A549 (cell line): ENCODE results near the gene DVL1. TPM values are rescaled to one million over a fixed set of nuclear protein-coding genes. Genes with fewer than 3 reads are reported as not detected.

Experiments used
- ATAC-seq, 2 experiments: fragments of 200-7000 bp in 1 of 2; fragments of >200 bp in 1 of 2; cut with Nextera tagmentation in 1 of 2; cut with Tn5 transposase in 1 of 2; 3 replicates each; pipeline versions ENCODE4 v1.8.0 to v1.9.1; 2018 to 2020; ENCODE audit warnings: mild to moderate bottlenecking in 1 of 2, moderate library complexity in 1 of 2
- CTCF ChIA-PET: fragments of 300-600 bp; sonication (Branson Sonifier 250); formaldehyde crosslinking; extraction: SDS; loops from one replicate; lab custom pipeline; 2021; ENCODE audit warnings: antibody characterized with exemption, inconsistent platforms; lab: Yijun Ruan, JAX
- POLR2A ChIA-PET: fragments of 350-600 bp; formaldehyde crosslinking; extraction: SDS; loops from one replicate; lab custom pipeline; 2021; ENCODE audit warnings: antibody characterized with exemption, inconsistent platforms; lab: Yijun Ruan, JAX
- DNase-seq, 2 experiments: peaks; one replicate each; pipeline versions ENCODE4 v3.0.0 to v3.0.0-alpha.2; 2011 to 2016; ENCODE audit warnings: low read depth in 1 of 2, low spot score in 1 of 2
- FAIRE-seq: peaks from 2 replicates; lab custom pipeline; 2011; peaks lifted over from hg19 to GRCh38; lab: Jason Lieb, UNC
- H3K27ac ChIP-seq, 2 experiments: fragments of >200 bp; sonication (Bioruptor Twin); formaldehyde crosslinking; 3 replicates each; pipeline ENCODE4 v1.5.1; 2016 to 2017
- H3K4me1 ChIP-seq: fragments of >200 bp; sonication (Bioruptor Twin); formaldehyde crosslinking; 3 replicates; pipeline ENCODE4 v1.6.1; 2016
- H3K4me2 ChIP-seq: fragments of >200 bp; sonication (Bioruptor Twin); formaldehyde crosslinking; 3 replicates; pipeline ENCODE4 v1.6.1; 2016
- H3K4me3 ChIP-seq: fragments of >200 bp; sonication (Bioruptor Twin); formaldehyde crosslinking; 3 replicates; pipeline ENCODE4 v1.5.1; 2016
- H3K9me3 ChIP-seq: fragments of >200 bp; sonication (Bioruptor Twin); formaldehyde crosslinking; 3 replicates; pipeline ENCODE4 v1.6.1; 2016
- CEBPB ChIP-seq, 2 experiments: fragments of >200 bp in 1 of 2; sonication (Bioruptor Twin) in 1 of 2; formaldehyde crosslinking in 1 of 2; IDR thresholded peaks; 2 replicates each; pipeline ENCODE4 v1.6.1; 2012 to 2016
- CHD4 ChIP-seq: fragments of 200-600 bp; sonication (generic); IDR thresholded peaks from 2 replicates; pipeline ENCODE4 v1.6.1; 2016; ENCODE audit warnings: antibody characterized with exemption, mild to moderate bottlenecking, borderline replicate concordance
- EHF ChIP-seq: fragments of 250-450 bp; sonication (Bioruptor Pico); IDR thresholded peaks from 2 replicates; pipeline ENCODE4 v1.5.0; 2020; ENCODE audit warnings: mild to moderate bottlenecking
- ESRRA ChIP-seq: fragments of 150-350 bp; IDR thresholded peaks from 2 replicates; pipeline ENCODE4 v1.6.1; 2014; ENCODE audit warnings: mild to moderate bottlenecking, low read length, borderline replicate concordance
- FOSB ChIP-seq: fragments of 250-450 bp; sonication (Bioruptor Pico); IDR thresholded peaks from 2 replicates; pipeline ENCODE4 v1.5.0; 2020; ENCODE audit warnings: mild to moderate bottlenecking, moderate library complexity
- FOSL2 ChIP-seq, 2 experiments: fragments of 450-650 bp in 1 of 2; fragments of >200 bp in 1 of 2; sonication (Bioruptor Twin) in 1 of 2; formaldehyde crosslinking; IDR thresholded peaks; 2 replicates each; pipeline versions ENCODE4 v1.5.0 to v1.6.1; 2016 to 2020; ENCODE audit warnings: mild to moderate bottlenecking in 1 of 2, moderate library complexity in 1 of 2
- HDAC2 ChIP-seq: fragments of 200-600 bp; sonication (generic); IDR thresholded peaks from 2 replicates; pipeline ENCODE4 v1.6.1; 2016
- JUN ChIP-seq, 2 experiments: fragments of >200 bp; sonication (Bioruptor Twin); formaldehyde crosslinking; IDR thresholded peaks; 2 replicates in 1 of 2; 3 replicates in 1 of 2; pipeline ENCODE4 v1.6.1; 2016 to 2017
- JUNB ChIP-seq: fragments of >200 bp; sonication (Bioruptor Twin); formaldehyde crosslinking; IDR thresholded peaks from 2 replicates; pipeline ENCODE4 v1.6.1; 2016
- KDM1A ChIP-seq: fragments of 200-600 bp; sonication (generic); IDR thresholded peaks from 2 replicates; pipeline ENCODE4 v1.6.1; 2016; ENCODE audit warnings: low read depth, mild to moderate bottlenecking
- MAFK ChIP-seq: fragments of 450-650 bp; IDR thresholded peaks from 2 replicates; pipeline ENCODE4 v1.6.1; 2014; ENCODE audit not compliant: partially characterized antibody
- MAZ ChIP-seq: fragments of 150-350 bp; IDR thresholded peaks from 2 replicates; pipeline ENCODE4 v1.6.1; 2014; ENCODE audit warnings: antibody characterized with exemption, low read depth, low read length, borderline replicate concordance
- MYC ChIP-seq: IDR thresholded peaks from 2 replicates; pipeline ENCODE4 v1.6.1; 2012; ENCODE audit warnings: mild to moderate bottlenecking, inconsistent platforms, low read length, improper control_type of control experiment, borderline replicate concordance
- NFE2L2 ChIP-seq: fragments of 150-350 bp; conservative IDR thresholded peaks from 2 replicates; pipeline ENCODE4 v1.6.1; 2014; ENCODE audit warnings: low read length
- NR3C1 ChIP-seq: fragments of >200 bp; sonication (Bioruptor Twin); formaldehyde crosslinking; IDR thresholded peaks from 3 replicates; pipeline ENCODE4 v1.6.1; 2017
- POLR2A ChIP-seq: IDR thresholded peaks from 2 replicates; pipeline ENCODE4 v1.6.1; 2012; ENCODE audit warnings: mild to moderate bottlenecking, low read length
- RARB ChIP-seq: fragments of 250-450 bp; sonication (Bioruptor Pico); IDR thresholded peaks from 2 replicates; pipeline ENCODE4 v1.8.0; 2021; ENCODE audit warnings: mild to moderate bottlenecking, moderate library complexity
- RNF2 ChIP-seq: fragments of 200-600 bp; sonication (generic); IDR thresholded peaks from 2 replicates; pipeline ENCODE4 v1.6.1; 2016; ENCODE audit warnings: low read depth, mild to moderate bottlenecking, antibody characterized with exemption, moderate library complexity, borderline replicate concordance
- SMC3 ChIP-seq: fragments of >200 bp; sonication (Bioruptor Twin); formaldehyde crosslinking; IDR thresholded peaks from 3 replicates; pipeline ENCODE4 v1.6.1; 2018; ENCODE audit warnings: inconsistent platforms
- SREBF2 ChIP-seq: fragments of 450-650 bp; IDR thresholded peaks from 2 replicates; pipeline ENCODE4 v1.6.1; 2014; ENCODE audit warnings: mild to moderate bottlenecking, moderate library complexity
- ZC3H11A ChIP-seq: fragments of 450-650 bp; IDR thresholded peaks from 2 replicates; pipeline ENCODE4 v1.6.1; 2014; ENCODE audit warnings: antibody characterized with exemption, mild to moderate bottlenecking
- ZNF302 ChIP-seq: fragments of 250-450 bp; sonication (Bioruptor Pico); IDR thresholded peaks from 2 replicates; pipeline ENCODE4 v1.9.0; 2021; ENCODE audit warnings: inconsistent platforms, mild to moderate bottlenecking, moderate library complexity
- WGBS: methylation state at CpG from one replicate; pipeline ENCODE4 v1.1.6; 2017; ENCODE audit errors: missing lambda C conversion rate; 5-methylcytosine and 5-hydroxymethylcytosine counted together
- polyA plus RNA-seq, 4 experiments: library from polyadenylated mRNA; depleted of rRNA in 3 of 4; stranded (reverse); fragments of >200 nt; fragmentation: RNase III in 1 of 4; extraction: RNeasy Plus Mini Kit Qiagen cat#74134 plus additional on column Dnase treatment in 1 of 4; gene quantifications; 2 replicates in 3 of 4; 3 replicates in 1 of 4; pipeline ENCODE4 v1.2.3, GENCODE V29; 2011 to 2017
- TF ChIP-seq, protein P1 (sequence below): fragments of 450-650 bp; IDR thresholded peaks from 2 replicates; pipeline ENCODE4 v1.6.1; 2014; ENCODE audit warnings: antibody characterized with exemption
- TF ChIP-seq, protein P2 (sequence below): IDR thresholded peaks from 2 replicates; pipeline ENCODE4 v1.6.1; 2012; ENCODE audit warnings: low read depth, borderline replicate concordance

DVL1 gene
- polyA plus RNA-seq, 2 of the 4 experiments (the other 2 are of a cell fraction), result 12.1 to 48.3 TPM

DNA sequence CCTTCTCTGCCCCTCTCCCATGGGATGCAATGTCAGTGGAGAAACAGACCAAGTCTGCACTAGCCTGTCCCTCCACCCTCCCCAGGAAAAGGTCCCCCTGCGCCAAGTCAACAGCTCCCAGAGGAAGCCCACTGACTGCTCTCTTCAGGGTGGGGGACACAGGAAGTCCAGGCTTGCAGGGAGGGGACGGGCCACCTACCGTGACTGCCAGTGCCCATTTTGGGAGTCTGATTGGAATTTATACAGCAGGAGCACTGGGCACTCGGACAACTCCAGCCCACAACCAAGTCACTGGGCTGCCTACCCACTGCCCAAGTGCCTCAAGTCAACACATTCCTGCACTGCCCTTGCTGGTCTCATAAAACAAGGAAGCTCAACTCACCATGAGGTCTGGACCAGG lies 43.8 kb upstream of the DVL1 start:
- Histone ChIP-seq H3K27ac (no peak overlapping the region), H3K9me3 (no peaks in the 10 kb centered on the region), H3K4me3 (no peak overlapping the region), H3K4me1 (peaks cover 7% of the 10 kb centered on the region), H3K4me2 (no peak overlapping the region)
- ATAC-seq (no peak), FAIRE-seq (no peak), DNase-seq (no peak)
- ChIA-PET CTCF (interaction anchor here (2.7 kb wide), 1 partner anchor 9 kb away, joined by 13 read pairs; no protein-coding TSS in a partner anchor), POLR2A (no interaction called here)
- WGBS, result 100% methylated on average over 2 of the region's 4 CpGs
- TF ChIP-seq FOSL2 (IDR thresholded peaks at IDR 0.05), result no peak
- TF ChIP-seq FOSL2 (CRISPR knock-in tag; IDR thresholded peaks at IDR 0.05), result no peak
- TF ChIP-seq, protein P1, sequence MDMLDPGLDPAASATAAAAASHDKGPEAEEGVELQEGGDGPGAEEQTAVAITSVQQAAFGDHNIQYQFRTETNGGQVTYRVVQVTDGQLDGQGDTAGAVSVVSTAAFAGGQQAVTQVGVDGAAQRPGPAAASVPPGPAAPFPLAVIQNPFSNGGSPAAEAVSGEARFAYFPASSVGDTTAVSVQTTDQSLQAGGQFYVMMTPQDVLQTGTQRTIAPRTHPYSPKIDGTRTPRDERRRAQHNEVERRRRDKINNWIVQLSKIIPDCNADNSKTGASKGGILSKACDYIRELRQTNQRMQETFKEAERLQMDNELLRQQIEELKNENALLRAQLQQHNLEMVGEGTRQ, result no peak
- no peak for TF ChIP-seq SMC3
- no peak for TF ChIP-seq EHF
- no peak for TF ChIP-seq ESRRA
- TF ChIP-seq CHD4, result no peak
- no peak for TF ChIP-seq KDM1A

DNA sequence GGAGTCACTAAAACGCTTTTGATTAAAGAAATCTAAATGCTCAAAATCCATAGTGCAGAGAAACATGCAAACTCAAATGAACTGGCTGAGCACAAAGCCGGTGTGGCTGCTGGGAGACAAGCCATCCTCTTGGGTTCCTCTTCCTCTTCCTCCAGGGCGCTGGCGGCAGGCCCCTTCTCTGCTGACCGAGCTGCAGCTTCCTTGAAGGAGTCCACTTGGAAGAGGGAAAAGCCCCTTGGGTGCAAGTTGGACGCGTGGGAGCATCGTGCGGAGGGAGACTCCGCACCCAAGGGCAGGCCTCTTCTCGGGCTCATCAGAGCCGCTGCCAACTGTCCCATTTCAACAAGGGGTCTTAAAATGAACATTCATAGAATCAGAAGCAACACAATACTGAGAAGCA lies 42.0 kb upstream of the DVL1 start:
- 87% methylated on average over 9 of the region's 12 CpGs for WGBS
- TF ChIP-seq POLR2A (no peak), JUN (IDR thresholded peaks at IDR 0.05) (no peak), HDAC2 (no peak), ZNF302 (no peak), FOSB (CRISPR knock-in tag) (no peak), NFE2L2 (no peak), ZC3H11A (no peak), CHD4 (no peak)
- DNase-seq, result no peak
- ATAC-seq, result no peak
- POLR2A ChIA-PET, result no interaction called here
- Histone ChIP-seq H3K4me3 (no peak overlapping the region), H3K9me3 (no peaks in the 10 kb centered on the region), H3K27ac (no peak overlapping the region), H3K4me1 (no peaks in the 10 kb centered on the region), H3K4me2 (no peak overlapping the region)
- CTCF ChIA-PET, result interaction anchor here (0.7 to 2.7 kb wide), 4 partner anchors 8 to 114 kb away, joined by 3 to 13 read pairs (median 6); partner anchors contain the start of gene CCNL2
- no peak for FAIRE-seq

DNA sequence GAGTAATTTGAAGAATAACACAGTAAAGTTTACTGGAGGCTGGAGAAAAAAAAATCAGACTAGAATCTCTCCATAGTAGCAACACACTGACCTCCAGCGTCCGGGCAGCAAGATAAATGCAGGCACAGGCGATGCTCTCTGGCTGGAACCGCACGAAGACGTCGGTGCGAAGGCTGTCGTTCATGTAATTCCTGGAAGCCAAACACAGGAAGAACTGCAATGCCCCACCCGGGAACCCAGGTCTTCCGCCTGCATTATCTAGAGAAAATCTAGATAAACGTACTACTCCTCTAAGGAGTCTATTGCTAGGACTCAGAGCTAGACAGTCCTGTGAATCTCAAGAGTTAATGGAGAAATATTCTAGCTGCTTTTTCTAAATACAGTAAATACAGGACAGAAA lies 41.5 kb upstream of the DVL1 start:
- FAIRE-seq, result no peak
- Histone ChIP-seq H3K27ac (no peak overlapping the region), H3K4me2 (no peak overlapping the region)
- DNase-seq, result no peak
- 93% methylated on average over 12 of the region's 12 CpGs for WGBS
- TF ChIP-seq JUNB (no peak), POLR2A (no peak), RNF2 (no peak), SREBF2 (no peak), MAZ (no peak), CEBPB (IDR thresholded peaks at IDR 0.05) (no peak), MYC (no peak), FOSB (CRISPR knock-in tag) (no peak), NR3C1 (no peak), MAFK (no peak), NFE2L2 (no peak), RARB (no peak)
- TF ChIP-seq, protein P2, sequence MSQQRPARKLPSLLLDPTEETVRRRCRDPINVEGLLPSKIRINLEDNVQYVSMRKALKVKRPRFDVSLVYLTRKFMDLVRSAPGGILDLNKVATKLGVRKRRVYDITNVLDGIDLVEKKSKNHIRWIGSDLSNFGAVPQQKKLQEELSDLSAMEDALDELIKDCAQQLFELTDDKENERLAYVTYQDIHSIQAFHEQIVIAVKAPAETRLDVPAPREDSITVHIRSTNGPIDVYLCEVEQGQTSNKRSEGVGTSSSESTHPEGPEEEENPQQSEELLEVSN, result no peak
- TF ChIP-seq, all 56 proteins: peak for 0
- ATAC-seq, result no peak
- no peaks in the 10 kb centered on the region for H3K4me1 ChIP-seq
- ChIA-PET POLR2A (no interaction called here), CTCF (interaction anchor here (2.1 to 2.7 kb wide), 2 partner anchors 8 to 11 kb away, joined by 9 to 13 read pairs; partner anchors contain the start of gene CCNL2)
- H3K4me3 ChIP-seq, result no peak overlapping the region
- H3K9me3 ChIP-seq, result no peaks in the 10 kb centered on the region
